ENCODE results near the gene ZNF599.

The ZNF599 gene

GRCh38 chr19:34778342-34778741, 5.3 kb upstream of the ZNF599 start:
- no peaks in the 10 kb centered on the region for H3K36me3 ChIP-seq (ENCODE audit: control insufficient read depth, low read length)
- no peaks in the 10 kb centered on the region for H3K4me1 ChIP-seq (ENCODE audit: control insufficient read depth, low read length)
- H3K9me3 ChIP-seq (ENCODE audit: control insufficient read depth, insufficient read depth, low read length) = no peaks in the 10 kb centered on the region

GRCh38 chr19:34774857-34775256, 1.8 kb upstream of the ZNF599 start:
- Histone ChIP-seq H3F3A (ENCODE audit: control insufficient read depth, insufficient read depth) (no peaks in the 10 kb centered on the region), H4K20me1 (ENCODE audit: control insufficient read depth, insufficient read depth, low read depth, low read length) (no peaks in the 10 kb centered on the region), H3K9me2 (replicated peaks; ENCODE audit: control insufficient read depth, low read length) (no peaks in the 10 kb centered on the region), H3K36me3 (ENCODE audit: control insufficient read depth, low read length) (no peaks in the 10 kb centered on the region), H3K9me3 (ENCODE audit: control insufficient read depth, insufficient read depth, low read length) (no peaks in the 10 kb centered on the region), H3K4me1 (ENCODE audit: control insufficient read depth, low read length) (peaks cover 8% of the 10 kb centered on the region), H3K4me2 (ENCODE audit: low read length) (no peak overlapping the region), H3K27me3 (ENCODE audit: control insufficient read depth, low read length) (no peaks in the 10 kb centered on the region), H3K27ac (ENCODE audit: low read depth, low read length) (no peak overlapping the region), H3K4me3 (ENCODE audit: low read length) (no peak overlapping the region), H3K79me2 (ENCODE audit: control insufficient read depth, low read length) (no peaks in the 10 kb centered on the region)
- TF ChIP-seq CTCF (IDR thresholded peaks at IDR 0.05; ENCODE audit: low read depth, low read length, poor library complexity, severe bottlenecking) (no peak), EZH2phosphoT487 (IDR thresholded peaks at IDR 0.05; ENCODE audit: borderline replicate concordance, low read length) (no peak)

More at GRCh38 chr19:34778342-34778741, 5.3 kb upstream of the ZNF599 start:
- TF ChIP-seq EZH2phosphoT487 (IDR thresholded peaks at IDR 0.05; ENCODE audit: borderline replicate concordance, low read length) = no peak
- TF ChIP-seq CTCF (IDR thresholded peaks at IDR 0.05; ENCODE audit: low read depth, low read length, poor library complexity, severe bottlenecking) = no peak
- Histone ChIP-seq H3K79me2 (ENCODE audit: control insufficient read depth, low read length) (no peaks in the 10 kb centered on the region), H3F3A (ENCODE audit: control insufficient read depth, insufficient read depth) (no peaks in the 10 kb centered on the region), H3K4me3 (ENCODE audit: low read length) (no peak overlapping the region), H3K27me3 (ENCODE audit: control insufficient read depth, low read length) (no peaks in the 10 kb centered on the region), H3K4me2 (ENCODE audit: low read length) (no peak overlapping the region), H3K27ac (ENCODE audit: low read depth, low read length) (no peak overlapping the region), H4K20me1 (ENCODE audit: control insufficient read depth, insufficient read depth, low read depth, low read length) (no peaks in the 10 kb centered on the region), H3K9me2 (replicated peaks; ENCODE audit: control insufficient read depth, low read length) (no peaks in the 10 kb centered on the region)

GRCh38 chr19:34773555-34773864, 495 bp upstream of the ZNF599 start:
- Histone ChIP-seq H3K4me1 (ENCODE audit: control insufficient read depth, low read length) (peaks cover 8% of the 10 kb centered on the region), H3K9me3 (ENCODE audit: control insufficient read depth, insufficient read depth, low read length) (no peaks in the 10 kb centered on the region), H4K20me1 (ENCODE audit: control insufficient read depth, insufficient read depth, low read depth, low read length) (no peaks in the 10 kb centered on the region), H3K79me2 (ENCODE audit: control insufficient read depth, low read length) (no peaks in the 10 kb centered on the region), H3K4me3 (ENCODE audit: low read length) (peak overlapping the region; percentile 81), H3F3A (ENCODE audit: control insufficient read depth, insufficient read depth) (no peaks in the 10 kb centered on the region), H3K36me3 (ENCODE audit: control insufficient read depth, low read length) (no peaks in the 10 kb centered on the region), H3K27ac (ENCODE audit: low read depth, low read length) (no peak overlapping the region), H3K27me3 (ENCODE audit: control insufficient read depth, low read length) (no peaks in the 10 kb centered on the region), H3K4me2 (ENCODE audit: low read length) (peak overlapping the region; percentile 72), H3K9me2 (replicated peaks; ENCODE audit: control insufficient read depth, low read length) (no peaks in the 10 kb centered on the region)
- TF ChIP-seq EZH2phosphoT487 (IDR thresholded peaks at IDR 0.05; ENCODE audit: borderline replicate concordance, low read length) = no peak
- no peak for TF ChIP-seq CTCF (IDR thresholded peaks at IDR 0.05; ENCODE audit: low read depth, low read length, poor library complexity, severe bottlenecking)

- Histone ChIP-seq H3K36me3 (ENCODE audit: control insufficient read depth, low read length) (peaks cover 6% of the 10 kb centered on the region), H3K4me2 (ENCODE audit: low read length) (no peak overlapping the region), H3K27me3 (ENCODE audit: control insufficient read depth, low read length) (no peaks in the 10 kb centered on the region), H3K9me2 (replicated peaks; ENCODE audit: control insufficient read depth, low read length) (no peaks in the 10 kb centered on the region), H3F3A (ENCODE audit: control insufficient read depth, insufficient read depth) (no peaks in the 10 kb centered on the region), H4K20me1 (ENCODE audit: control insufficient read depth, insufficient read depth, low read depth, low read length) (no peaks in the 10 kb centered on the region), H3K4me1 (ENCODE audit: control insufficient read depth, low read length) (peaks cover 8% of the 10 kb centered on the region), H3K9me3 (ENCODE audit: control insufficient read depth, insufficient read depth, low read length) (no peaks in the 10 kb centered on the region; the same call in 1 of the 2 replicates), H3K27ac (ENCODE audit: low read depth, low read length) (no peak overlapping the region), H3K79me2 (ENCODE audit: control insufficient read depth, low read length) (no peaks in the 10 kb centered on the region), H3K4me3 (ENCODE audit: low read length) (no peak overlapping the region)
- TF ChIP-seq EZH2phosphoT487 (IDR thresholded peaks at IDR 0.05; ENCODE audit: borderline replicate concordance, low read length) (no peak), CTCF (IDR thresholded peaks at IDR 0.05; ENCODE audit: low read depth, low read length, poor library complexity, severe bottlenecking) (no peak)
Measured at GRCh38 chr19:34767951-34768350, 5.1 kb downstream of the ZNF599 start.

Data from DOHH2 (cell line).